Mucosa of descending colon (tissue), 3 donors: Measurements from ENCODE around the gene ZFP62. TPM values are rescaled to one million over a fixed set of nuclear protein-coding genes. Genes with fewer than 3 reads are reported as not detected.

Experiments
- ATAC-seq: fragments of 200-7000 bp; cut with Tn5 transposase; one replicate; pipeline ENCODE4 v1.9.1; 2020; ENCODE audit warnings: mild to moderate bottlenecking, moderate library complexity
- DNase-seq, 3 donors: peaks; one replicate each; pipeline ENCODE4 v3.0.0-alpha.2; 2020
- H3K36me3 ChIP-seq: fragments of 200-600 bp; one replicate; pipeline ENCODE4 v1.8.0; 2021; ENCODE audit warnings: low read depth, mild to moderate bottlenecking
- H3K4me1 ChIP-seq: fragments of 200-600 bp; one replicate; pipeline ENCODE4 v1.8.0; 2021; ENCODE audit warnings: low read depth, mild to moderate bottlenecking
- H3K4me3 ChIP-seq: fragments of 200-600 bp; one replicate; pipeline ENCODE4 v1.8.0; 2021; ENCODE audit warnings: mild to moderate bottlenecking
- H3K9me3 ChIP-seq: fragments of 200-600 bp; one replicate; pipeline ENCODE4 v1.8.0; 2021; ENCODE audit warnings: mild to moderate bottlenecking
- intact Hi-C, 2 donors: fragments of 100-400 bp; cut with DNase I in 1 of 2; cut with micrococcal nuclease in 1 of 2; formaldehyde crosslinking; loops; one replicate each; pipeline versions ENCODE4 v1.11.0 to v1.11.1; 2022; cut with DNase I, micrococcal nuclease
- total RNA-seq, 3 donors: library from RNA; stranded (reverse); fragmentation: NEBNext Ultra II Directional in 2 of 3; extraction: Animal tissue kit (Norgen Biotek cat#: 25700) in 2 of 3; gene quantifications; one replicate each; pipeline versions ENCODE4 v1.2.1 to v1.2.4, GENCODE V29; 2021 to 2023
- TF ChIP-seq, protein P1 (sequence below): fragments of 200-600 bp; IDR thresholded peaks from one replicate; pipeline ENCODE4 v1.8.0; 2022; ENCODE audit warnings: antibody characterized with exemption, mild to moderate bottlenecking
- donor health status: DM: no; HTN: no; CAD: no; lungs with moderate emphysema.
- donor health status: DM: no; HTN: no; CAD: no.
- donor health status: DM: no; HTN: yes; CAD: no.

ZFP62 gene
- total RNA-seq, 3 donors from 2014 or later: 37.3 to 41.5 (median 40.2) TPM

- DNase-seq (peak in 1 of 3 donors; percentile 67), ATAC-seq (peak; percentile 67)
- TF ChIP-seq, protein P1, sequence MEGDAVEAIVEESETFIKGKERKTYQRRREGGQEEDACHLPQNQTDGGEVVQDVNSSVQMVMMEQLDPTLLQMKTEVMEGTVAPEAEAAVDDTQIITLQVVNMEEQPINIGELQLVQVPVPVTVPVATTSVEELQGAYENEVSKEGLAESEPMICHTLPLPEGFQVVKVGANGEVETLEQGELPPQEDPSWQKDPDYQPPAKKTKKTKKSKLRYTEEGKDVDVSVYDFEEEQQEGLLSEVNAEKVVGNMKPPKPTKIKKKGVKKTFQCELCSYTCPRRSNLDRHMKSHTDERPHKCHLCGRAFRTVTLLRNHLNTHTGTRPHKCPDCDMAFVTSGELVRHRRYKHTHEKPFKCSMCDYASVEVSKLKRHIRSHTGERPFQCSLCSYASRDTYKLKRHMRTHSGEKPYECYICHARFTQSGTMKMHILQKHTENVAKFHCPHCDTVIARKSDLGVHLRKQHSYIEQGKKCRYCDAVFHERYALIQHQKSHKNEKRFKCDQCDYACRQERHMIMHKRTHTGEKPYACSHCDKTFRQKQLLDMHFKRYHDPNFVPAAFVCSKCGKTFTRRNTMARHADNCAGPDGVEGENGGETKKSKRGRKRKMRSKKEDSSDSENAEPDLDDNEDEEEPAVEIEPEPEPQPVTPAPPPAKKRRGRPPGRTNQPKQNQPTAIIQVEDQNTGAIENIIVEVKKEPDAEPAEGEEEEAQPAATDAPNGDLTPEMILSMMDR: no peak
- no peak overlapping the region for H3K4me3 ChIP-seq
- H3K36me3 ChIP-seq: no peaks in the 10 kb centered on the region
- H3K4me1 ChIP-seq: no peaks in the 10 kb centered on the region
- peaks cover 10% of the 10 kb centered on the region for H3K9me3 ChIP-seq
- intact Hi-C loops: no loop called here
These were observed 35.1 kb downstream of the ZFP62 start for GRCh38 chr5:180825768-180826525.

- H3K4me1 ChIP-seq: peaks cover 6% of the 10 kb centered on the region
- intact Hi-C loops: no loop called here
- H3K36me3 ChIP-seq: no peaks in the 10 kb centered on the region
- DNase-seq (no peak), ATAC-seq (no peak)
- H3K4me3 ChIP-seq: no peak overlapping the region
- peaks cover 10% of the 10 kb centered on the region for H3K9me3 ChIP-seq
- TF ChIP-seq, protein P1: no peak
These were observed 36.2 kb downstream of the ZFP62 start for GRCh38 chr5:180824630-180825476.

GRCh38 chr5:180823940-180824629 is 37.0 kb downstream of the ZFP62 start:
- H3K4me3 ChIP-seq: no peak overlapping the region
- DNase-seq (no peak), ATAC-seq (no peak)
- H3K36me3 ChIP-seq: no peaks in the 10 kb centered on the region
- H3K4me1 ChIP-seq: peaks cover 6% of the 10 kb centered on the region
- TF ChIP-seq, protein P1: no peak
- H3K9me3 ChIP-seq: peaks cover 5% of the 10 kb centered on the region
- intact Hi-C loops: no loop called here

DNA sequence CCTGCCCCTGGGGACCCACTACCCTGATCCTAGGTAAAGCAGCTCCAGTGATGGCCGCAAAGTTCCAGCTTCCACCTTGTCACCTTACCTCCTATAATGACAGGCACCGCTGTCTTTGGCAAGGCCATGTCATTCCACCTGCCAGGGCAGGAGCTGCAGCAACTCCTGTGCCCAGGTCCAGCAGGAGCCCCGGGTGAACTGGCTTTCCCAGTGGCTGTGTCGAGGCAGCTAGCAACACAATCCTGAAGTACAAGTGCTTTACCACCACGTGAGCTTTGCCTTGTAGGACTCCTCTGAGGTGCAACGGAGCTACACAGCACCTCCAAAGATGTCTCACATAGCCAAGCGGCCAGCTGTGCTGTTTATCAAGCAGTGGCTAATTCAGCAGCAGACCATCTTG is 37.7 kb downstream of the ZFP62 start:
- TF ChIP-seq, protein P1: no peak
- no peak overlapping the region for H3K4me3 ChIP-seq
- DNase-seq: no peak
- H3K4me1 ChIP-seq: peaks cover 6% of the 10 kb centered on the region
- no peaks in the 10 kb centered on the region for H3K36me3 ChIP-seq
- no peak for ATAC-seq
- intact Hi-C loops: no loop called here
- no peaks in the 10 kb centered on the region for H3K9me3 ChIP-seq

- intact Hi-C loops: no loop called here
These were observed 39.5 kb downstream of the ZFP62 start for GRCh38 chr5:180821538-180821937.

More at GRCh38 chr5:180821538-180821937, 39.5 kb downstream of the ZFP62 start:
- no peak for ATAC-seq
- TF ChIP-seq, protein P1: no peak
- H3K4me3 ChIP-seq: no peak overlapping the region
- peaks cover 7% of the 10 kb centered on the region for H3K4me1 ChIP-seq
- H3K36me3 ChIP-seq: no peaks in the 10 kb centered on the region
- H3K9me3 ChIP-seq: no peaks in the 10 kb centered on the region
- no peak for DNase-seq
